ENCODE results near the gene MAST4.

Gene MAST4

GRCh38 chr5:67163231-67163756 lies 567.1 kb downstream of the MAST4 start:
- Histone ChIP-seq H2AFZ (no peak overlapping the region), H3K4me3 (ENCODE audit: low read depth, low read length) (no peak overlapping the region), H3K4me2 (ENCODE audit: low read length) (no peak overlapping the region), H3K79me2 (no peaks in the 10 kb centered on the region), H3K9ac (no peak overlapping the region), H3K36me3 (ENCODE audit: control insufficient read depth, insufficient read depth, low read length) (no peaks in the 10 kb centered on the region), H3K4me1 (peaks cover 4% of the 10 kb centered on the region), H3K27ac (no peak overlapping the region), H3K9me3 (ENCODE audit: control insufficient read depth, low read length) (no peaks in the 10 kb centered on the region), H3K27me3 (ENCODE audit: control insufficient read depth, insufficient read depth, low read length) (no peaks in the 10 kb centered on the region)
- TF ChIP-seq CTCF (IDR thresholded peaks at IDR 0.05): no peak

GRCh38 chr5:67163863-67164595 lies 567.8 kb downstream of the MAST4 start:
- peaks cover 4% of the 10 kb centered on the region for H3K4me1 ChIP-seq
- no peak overlapping the region for H3K27ac ChIP-seq
- no peaks in the 10 kb centered on the region for H3K27me3 ChIP-seq (ENCODE audit: control insufficient read depth, insufficient read depth, low read length)
- no peaks in the 10 kb centered on the region for H3K36me3 ChIP-seq (ENCODE audit: control insufficient read depth, insufficient read depth, low read length)
- no peak overlapping the region for H3K4me3 ChIP-seq (ENCODE audit: low read depth, low read length)
- H3K79me2 ChIP-seq: no peaks in the 10 kb centered on the region
- H3K4me2 ChIP-seq (ENCODE audit: low read length): no peak overlapping the region
- no peak overlapping the region for H3K9ac ChIP-seq
- TF ChIP-seq CTCF (IDR thresholded peaks at IDR 0.05): no peak
- no peaks in the 10 kb centered on the region for H3K9me3 ChIP-seq (ENCODE audit: control insufficient read depth, low read length)
- H2AFZ ChIP-seq: no peak overlapping the region

- no peaks in the 10 kb centered on the region for H3K36me3 ChIP-seq (ENCODE audit: control insufficient read depth, insufficient read depth, low read length)
These were observed 568.8 kb downstream of the MAST4 start for GRCh38 chr5:67164856-67165525.

GRCh38 chr5:67165526-67166459 lies 569.6 kb downstream of the MAST4 start:
- peak; percentile 39 for TF ChIP-seq CTCF (IDR thresholded peaks at IDR 0.05)
- Histone ChIP-seq H3K36me3 (ENCODE audit: control insufficient read depth, insufficient read depth, low read length) (no peaks in the 10 kb centered on the region), H2AFZ (no peak overlapping the region), H3K9me3 (ENCODE audit: control insufficient read depth, low read length) (no peaks in the 10 kb centered on the region), H3K27ac (peak overlapping the region; percentile 29), H3K4me1 (no peaks in the 10 kb centered on the region), H3K79me2 (no peaks in the 10 kb centered on the region), H3K9ac (no peak overlapping the region), H3K27me3 (ENCODE audit: control insufficient read depth, insufficient read depth, low read length) (no peaks in the 10 kb centered on the region), H3K4me3 (ENCODE audit: low read depth, low read length) (no peak overlapping the region), H3K4me2 (ENCODE audit: low read length) (no peak overlapping the region)

More at GRCh38 chr5:67164856-67165525, 568.8 kb downstream of the MAST4 start:
- no peaks in the 10 kb centered on the region for H3K79me2 ChIP-seq
- H3K4me3 ChIP-seq (ENCODE audit: low read depth, low read length): no peak overlapping the region
- H2AFZ ChIP-seq: no peak overlapping the region
- H3K4me2 ChIP-seq (ENCODE audit: low read length): no peak overlapping the region
- no peak overlapping the region for H3K9ac ChIP-seq
- no peak for TF ChIP-seq CTCF (IDR thresholded peaks at IDR 0.05)
- no peaks in the 10 kb centered on the region for H3K9me3 ChIP-seq (ENCODE audit: control insufficient read depth, low read length)
- no peaks in the 10 kb centered on the region for H3K27me3 ChIP-seq (ENCODE audit: control insufficient read depth, insufficient read depth, low read length)
- H3K4me1 ChIP-seq: no peaks in the 10 kb centered on the region
- no peak overlapping the region for H3K27ac ChIP-seq
